ENCODE results near the gene ZC2HC1C.
"Not testable (repeated sequence)": the region's sequence is repeated elsewhere in the genome, so short reads cannot be mapped to it uniquely, and the experiment has no call there.

Gene ZC2HC1C

DNA sequence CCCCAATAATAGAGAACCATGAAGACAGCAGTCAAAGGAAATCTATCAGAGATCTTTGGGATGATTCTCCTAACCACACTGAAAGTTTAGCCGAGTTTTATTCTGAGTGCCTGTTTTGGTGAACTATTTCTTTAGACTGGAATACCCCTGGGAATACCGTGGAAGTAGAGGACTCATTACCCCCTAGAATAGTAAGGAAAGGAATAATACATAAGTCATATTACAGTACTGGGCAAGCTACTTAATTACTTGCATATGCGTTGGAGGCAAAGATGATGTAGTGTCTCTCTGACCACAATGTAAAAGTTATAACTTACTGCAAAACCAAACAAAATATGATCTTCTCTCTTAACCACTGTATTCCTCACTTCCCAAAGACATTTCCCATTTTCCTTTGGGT lies 25.5 kb downstream of the ZC2HC1C start:
- no peak for DNase-seq (ENCODE audit: low read depth)

DNA sequence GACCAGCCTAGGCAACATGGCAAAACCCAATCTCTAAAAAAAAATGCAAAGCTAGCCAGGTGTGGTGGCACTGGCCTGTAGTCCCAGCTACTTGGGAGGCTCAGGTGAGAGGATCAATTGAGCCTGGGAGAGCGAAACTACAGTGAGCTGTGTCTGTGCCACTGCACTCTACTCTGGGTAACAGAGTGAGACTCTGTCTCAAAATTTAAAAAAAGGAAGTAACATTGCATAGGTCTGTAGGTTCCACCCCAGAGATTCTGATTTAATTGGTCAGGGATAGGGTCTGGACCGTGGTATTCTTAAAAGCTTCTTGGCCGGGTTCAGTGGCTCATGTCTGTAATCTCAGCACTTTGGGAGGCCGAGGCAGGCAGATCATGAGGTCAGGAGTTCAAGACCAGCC lies 26.2 kb downstream of the ZC2HC1C start:
- DNase-seq (ENCODE audit: low read depth) = no peak

DNA sequence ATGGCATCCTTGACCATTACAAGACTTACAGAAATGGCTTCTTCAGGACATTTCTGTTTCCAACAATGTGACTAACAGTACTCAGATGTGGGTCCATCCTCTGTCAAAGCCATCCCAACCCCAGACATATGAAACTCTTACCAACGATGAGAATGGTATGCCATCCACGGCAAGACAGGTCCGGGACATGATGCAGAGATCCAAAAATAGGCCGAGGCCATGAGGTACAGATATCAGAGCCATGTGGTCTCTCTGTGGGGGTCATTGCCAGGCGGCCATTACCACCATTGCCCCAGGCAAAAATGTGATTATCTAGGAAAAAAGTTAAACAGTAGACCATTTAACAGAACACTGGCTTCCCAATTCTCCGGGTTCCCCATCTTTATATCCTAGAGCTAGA lies 27.5 kb downstream of the ZC2HC1C start:
- no peak for DNase-seq (ENCODE audit: low read depth)

DNA sequence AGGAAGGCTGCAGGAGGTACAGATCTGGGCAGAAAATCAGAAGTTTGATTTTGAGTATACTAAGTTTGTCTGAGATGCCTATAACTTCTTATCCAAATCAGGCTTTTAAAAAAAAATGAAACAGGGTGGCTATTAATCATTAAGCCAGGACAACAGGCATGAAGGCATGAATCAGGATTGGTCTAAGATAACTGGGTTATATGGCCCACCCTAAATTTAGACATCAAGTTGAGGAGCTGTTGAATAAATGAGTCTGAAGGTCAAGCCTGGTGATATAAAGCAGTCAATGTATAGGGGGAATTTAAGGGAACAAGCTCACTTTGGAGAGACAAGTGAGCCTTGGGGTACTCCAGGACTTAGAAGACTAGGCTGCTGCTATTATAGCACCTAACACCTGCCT lies 28.8 kb downstream of the ZC2HC1C start:
- DNase-seq (ENCODE audit: low read depth) = no peak

DNA sequence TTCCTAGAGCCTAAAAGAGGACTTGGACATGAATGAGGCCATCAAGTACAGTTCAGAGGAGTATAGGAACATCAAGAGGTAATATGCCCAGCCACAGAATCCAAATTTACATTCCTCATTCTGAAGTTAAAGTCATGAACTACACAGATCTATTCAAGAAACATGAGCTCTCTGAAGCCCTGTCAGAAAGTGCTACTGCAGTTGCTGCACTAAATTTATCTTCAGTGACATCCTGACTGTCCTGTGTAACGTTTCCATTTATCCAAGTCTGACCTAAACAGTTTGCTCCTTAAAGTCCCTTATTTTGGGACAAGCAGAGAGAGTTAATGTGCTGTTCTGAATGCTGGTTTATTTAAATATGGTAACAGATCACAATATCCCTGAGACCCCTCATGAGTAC lies 29.2 kb downstream of the ZC2HC1C start:
- DNase-seq (ENCODE audit: low read depth) = no peak

DNA sequence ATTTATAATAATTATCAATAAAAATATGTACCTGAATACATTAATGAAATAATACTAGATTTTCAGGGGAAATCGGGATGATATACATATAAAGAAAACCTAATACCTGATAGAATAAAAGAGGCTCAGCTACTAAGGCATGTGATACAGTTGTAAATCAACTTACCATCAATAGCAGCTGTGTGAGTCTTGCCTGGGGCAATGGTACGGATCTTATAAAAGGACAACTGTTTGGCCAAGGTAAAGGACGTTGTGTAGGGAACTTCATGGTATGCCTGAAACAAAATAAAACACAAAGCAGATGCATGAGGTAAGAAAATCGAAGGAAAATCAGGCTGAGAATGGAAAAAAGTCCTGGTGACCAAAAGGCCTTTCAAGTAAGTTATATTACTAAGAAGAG lies 32.0 kb downstream of the ZC2HC1C start:
- no peak for DNase-seq (ENCODE audit: low read depth)

- no peak for DNase-seq (ENCODE audit: low read depth)
Observed at GRCh38 chr14:75107186-75107585, 37.7 kb downstream of the ZC2HC1C start.

DNA sequence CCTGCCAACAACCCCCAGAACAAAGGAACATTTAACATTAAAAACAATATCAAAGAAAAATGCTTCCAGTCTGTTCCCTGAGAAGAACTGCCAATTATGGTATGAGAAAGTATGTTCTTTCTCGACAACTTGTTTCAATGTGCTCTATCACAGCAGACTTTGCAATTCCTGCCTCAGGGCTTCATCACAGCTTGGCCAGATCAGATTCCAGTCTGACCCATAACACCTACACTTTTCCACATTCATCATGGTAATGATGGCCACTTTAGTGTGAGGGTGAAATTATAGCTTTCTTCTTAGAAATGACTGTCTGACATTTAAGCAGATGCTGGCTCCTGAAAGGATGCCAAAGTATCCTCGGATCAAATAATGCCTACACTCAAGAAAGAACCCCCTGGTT lies 40.4 kb downstream of the ZC2HC1C start:
- DNase-seq (ENCODE audit: low read depth) = no peak

GRCh38 chr14:75113932-75114539 lies 44.6 kb downstream of the ZC2HC1C start:
- no peak for DNase-seq (ENCODE audit: low read depth)

DNA sequence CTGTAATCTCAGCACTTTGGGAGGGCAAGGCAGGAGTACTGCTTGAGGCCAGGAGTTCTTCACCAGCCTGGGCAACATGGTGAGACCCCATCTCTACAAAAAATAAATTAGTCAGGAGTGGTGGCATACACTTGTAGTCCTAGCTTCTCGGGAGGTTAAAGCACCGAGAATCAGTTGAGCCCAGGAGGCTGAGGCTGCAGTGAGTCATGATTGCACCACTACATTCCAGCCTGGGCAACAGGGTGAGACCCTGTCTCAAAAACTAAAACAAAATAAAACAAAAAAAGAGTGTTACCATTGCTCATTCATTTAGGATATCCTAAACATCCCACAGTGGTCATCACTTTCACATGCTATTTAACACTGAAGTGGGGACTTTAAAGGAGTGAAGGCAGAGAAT lies 49.6 kb downstream of the ZC2HC1C start:
- DNase-seq (ENCODE audit: low read depth) = no peak

DNA sequence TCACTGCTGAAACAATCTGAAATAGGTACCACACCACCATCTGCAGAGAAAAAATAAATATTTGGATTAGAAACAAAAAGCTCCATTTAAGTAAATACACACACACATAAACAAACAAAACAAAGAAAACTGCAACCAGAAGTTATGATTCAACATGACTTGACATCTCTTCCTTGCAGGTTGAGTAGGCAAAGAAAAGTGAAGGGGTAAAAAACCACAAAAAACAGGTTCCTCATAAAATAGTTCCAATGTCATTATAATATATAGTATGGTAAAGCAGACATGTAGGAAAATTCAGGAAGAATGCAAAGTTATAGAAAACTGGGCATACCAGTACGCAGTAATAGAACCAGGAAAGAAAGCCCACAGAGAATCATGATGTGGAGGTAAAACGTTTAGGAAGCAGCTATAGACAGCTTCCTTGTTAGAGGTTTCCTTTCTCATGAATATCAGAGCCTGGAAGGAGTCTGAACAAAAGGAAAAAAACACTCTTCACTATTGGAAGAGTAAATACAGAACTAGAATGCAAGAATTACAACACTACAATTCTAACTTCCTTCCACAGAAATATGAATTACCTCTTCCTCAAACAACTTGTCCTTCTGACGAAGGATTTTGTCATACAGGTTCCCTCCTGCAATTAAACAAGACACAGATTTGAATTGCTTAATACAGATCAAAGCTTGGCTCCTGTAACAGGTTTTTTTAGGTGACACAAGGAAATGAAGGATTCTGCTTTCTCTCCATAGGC lies 51.3 kb downstream of the ZC2HC1C start:
- DNase-seq (ENCODE audit: low read depth) = no peak

GRCh38 chr14:75121552-75121951 lies 52.1 kb downstream of the ZC2HC1C start:
- no peak for DNase-seq (ENCODE audit: low read depth)

GRCh38 chr14:75123991-75124390 lies 54.5 kb downstream of the ZC2HC1C start:
- DNase-seq (ENCODE audit: low read depth) = no peak

GRCh38 chr14:75125617-75126016 lies 56.2 kb downstream of the ZC2HC1C start:
- no peak for DNase-seq (ENCODE audit: low read depth)

- DNase-seq (ENCODE audit: low read depth) = no peak
Observed at GRCh38 chr14:75126121-75126544, 56.7 kb downstream of the ZC2HC1C start.

DNA sequence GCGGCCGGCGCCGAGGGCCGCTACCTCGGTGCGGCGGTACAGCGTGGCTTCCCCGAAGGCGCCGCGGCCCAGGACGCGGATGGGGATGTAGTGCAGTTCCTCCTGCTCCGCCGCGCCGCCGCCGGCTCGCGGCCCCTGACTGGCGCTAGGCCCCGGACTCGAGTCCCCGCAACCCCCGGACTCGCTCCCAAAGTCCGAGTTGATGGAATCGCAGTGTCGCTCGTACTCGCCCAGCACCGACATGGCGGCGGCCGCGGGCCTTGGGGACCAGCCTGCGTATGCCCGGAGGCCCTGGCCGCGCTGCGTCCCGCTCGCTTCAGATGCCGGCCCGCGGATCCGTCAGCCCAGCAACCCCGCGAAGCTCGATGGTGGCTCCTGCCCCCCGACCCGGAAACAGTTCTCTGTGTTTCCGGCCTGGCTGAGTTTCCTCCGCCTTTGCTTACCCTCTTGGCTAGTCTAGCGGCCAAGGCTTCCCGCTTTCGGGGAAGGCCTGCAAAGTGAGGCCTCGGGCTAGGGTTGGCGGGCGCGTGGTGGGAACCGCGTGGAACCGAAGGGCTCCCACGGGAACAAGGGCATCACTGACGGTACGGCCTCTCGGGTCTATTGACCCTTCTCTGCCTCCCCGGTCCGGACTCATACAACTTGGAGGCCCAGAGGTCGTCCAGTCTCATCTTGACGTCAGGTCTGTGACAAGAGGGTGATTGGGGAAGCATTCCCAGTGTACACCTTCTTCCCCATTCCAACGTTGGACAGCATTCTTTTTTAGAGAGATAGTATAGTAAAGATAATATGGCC lies 57.4 kb downstream of the ZC2HC1C start, which contains the start of gene NEK9:
Gene NEK9 (minus strand): TSS at position 370 of the 795 bp plus-strand sequence. CDS start 127 bp downstream, at position 243.
- peak; percentile 77 for DNase-seq (ENCODE audit: low read depth)

DNA sequence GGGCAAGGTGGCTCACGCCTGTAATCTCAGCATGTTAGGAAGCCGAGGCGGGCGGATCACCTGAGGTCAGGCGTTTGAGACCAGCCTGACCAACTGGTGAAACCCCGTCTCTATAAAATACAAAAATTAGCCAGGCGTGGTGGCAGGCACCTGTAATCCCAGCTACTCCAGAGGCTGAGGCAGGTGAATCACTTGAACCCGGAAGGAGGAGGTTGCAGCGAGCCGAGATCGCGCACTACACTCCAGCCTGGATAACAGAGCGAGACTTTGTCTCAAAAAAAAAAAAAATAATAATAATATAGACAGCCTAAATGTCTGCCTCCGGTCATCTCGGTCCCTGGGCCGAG lies 58.0 kb downstream of the ZC2HC1C start:
- DNase-seq (ENCODE audit: low read depth) = not testable (repeated sequence)

- no peak for DNase-seq (ENCODE audit: low read depth)
Observed at GRCh38 chr14:75127903-75128595, 58.6 kb downstream of the ZC2HC1C start.

DNA sequence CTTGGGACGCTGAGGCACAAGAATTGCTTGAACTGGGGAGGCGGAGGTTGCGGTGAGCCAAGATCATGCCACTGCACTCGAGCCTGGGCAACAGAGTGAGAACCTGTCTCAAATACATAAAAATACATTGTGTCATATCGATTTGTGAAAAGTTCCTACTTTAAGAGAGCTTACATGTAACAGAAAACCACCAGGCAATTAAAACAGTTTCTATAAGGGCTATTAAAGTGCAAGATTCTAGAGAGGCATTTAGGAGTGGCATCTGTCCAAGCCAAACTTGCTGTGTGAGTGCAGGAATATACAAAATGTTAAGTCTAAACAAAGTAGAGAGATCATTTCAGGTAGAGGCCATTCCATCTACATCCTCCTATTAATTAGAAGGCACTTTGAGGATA lies 59.2 kb downstream of the ZC2HC1C start:
- DNase-seq (ENCODE audit: low read depth) = no peak
